Spleen (tissue), 7 donors: ENCODE results near the gene FMOD.

ENCODE experiments used
- CTCF ChIP-seq, 11 experiments: fragments of 200-600 bp in 7 of 11; fragments of 450-650 bp in 4 of 11; sonication (generic) in 4 of 11; IDR thresholded peaks in 8 of 11; conservative IDR thresholded peaks in 3 of 11; 1 replicate in 7 of 11; 2 replicates in 4 of 11; pipeline versions ENCODE4 v1.4.0 to v1.8.0; 2016 to 2021; ENCODE audit warnings: antibody characterized with exemption in 11 of 11, inconsistent platforms in 4 of 11, mild to moderate bottlenecking in 1 of 11
- POLR2A ChIP-seq, 3 donors: fragments of 450-650 bp; IDR thresholded peaks; one replicate each; pipeline ENCODE4 v1.5.1; 2017; ENCODE audit warnings: antibody characterized with exemption in 3 of 3, mild to moderate bottlenecking in 1 of 3
- POLR2AphosphoS5 ChIP-seq, 3 donors: sonication (generic); formaldehyde crosslinking; IDR thresholded peaks; one replicate each; pipeline ENCODE4 v1.5.1; 2017; ENCODE audit warnings: antibody characterized with exemption in 3 of 3
- donor health status: DM: no; HTN: no; CAD: no; lungs with moderate emphysema.
- donor health status: DM: no; HTN: no; CAD: no.
- donor health status: DM: no; HTN: no; CAD: no.

GRCh38 chr1:203379825-203380224 lies 28.9 kb upstream of the FMOD start:
- TF ChIP-seq POLR2AphosphoS5 (IDR thresholded peaks at IDR 0.05) (no peak), POLR2A (IDR thresholded peaks at IDR 0.05) (no peak), CTCF (IDR thresholded peaks at IDR 0.05 in 8 of 11, conservative IDR thresholded peaks at IDR 0.05 in 3 of 11) (no peak)
